Measurements from ENCODE around the gene DOLPP1. TPM values are rescaled to one million over a fixed set of nuclear protein-coding genes. Genes with fewer than 3 reads are reported as not detected.

Gene DOLPP1
- total and polyA plus RNA-seq, 2 donors from 2014 or later, result 9.1 to 12.1 TPM

DNA sequence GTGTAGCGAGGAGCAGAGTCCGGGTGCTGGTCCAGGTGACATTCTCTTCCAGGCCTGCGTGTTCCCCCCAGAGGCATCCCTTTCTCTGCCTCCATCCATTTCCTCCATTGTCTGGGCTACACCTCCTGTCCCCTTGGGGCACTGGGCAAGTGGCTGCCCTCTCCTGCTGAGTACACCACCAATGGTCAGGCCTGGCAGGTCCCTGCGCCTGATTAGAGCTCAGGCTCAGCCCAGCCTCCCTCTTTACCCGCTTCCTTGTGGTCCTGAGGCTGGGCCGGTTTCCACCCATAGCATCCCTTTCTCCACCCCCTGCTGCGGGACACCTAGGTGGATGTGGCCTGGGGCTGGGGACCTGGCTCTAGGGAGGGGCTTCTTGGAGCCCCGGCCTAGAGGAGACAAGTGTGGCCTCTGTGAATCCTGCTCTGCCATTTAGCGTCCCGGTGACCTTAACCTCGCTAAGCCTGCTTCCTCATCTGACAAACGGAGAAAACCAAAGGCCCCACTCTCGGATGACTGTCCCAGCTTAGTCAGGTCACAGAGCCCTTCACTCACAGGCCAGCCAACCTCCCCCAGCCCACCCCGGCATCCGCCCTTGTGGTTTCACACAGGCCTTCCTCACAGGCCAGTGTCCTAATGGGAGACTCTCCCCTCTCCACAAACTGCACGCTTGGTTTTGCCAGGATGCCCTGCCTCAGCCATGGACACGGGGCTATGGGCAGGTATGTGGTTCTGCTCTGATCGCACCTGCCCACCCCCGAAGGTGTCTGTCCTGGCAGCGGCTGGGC lies 12.9 kb downstream of the DOLPP1 start:
- DNase-seq (no peak), FAIRE-seq (no peak)
- TF ChIP-seq, protein P1, sequence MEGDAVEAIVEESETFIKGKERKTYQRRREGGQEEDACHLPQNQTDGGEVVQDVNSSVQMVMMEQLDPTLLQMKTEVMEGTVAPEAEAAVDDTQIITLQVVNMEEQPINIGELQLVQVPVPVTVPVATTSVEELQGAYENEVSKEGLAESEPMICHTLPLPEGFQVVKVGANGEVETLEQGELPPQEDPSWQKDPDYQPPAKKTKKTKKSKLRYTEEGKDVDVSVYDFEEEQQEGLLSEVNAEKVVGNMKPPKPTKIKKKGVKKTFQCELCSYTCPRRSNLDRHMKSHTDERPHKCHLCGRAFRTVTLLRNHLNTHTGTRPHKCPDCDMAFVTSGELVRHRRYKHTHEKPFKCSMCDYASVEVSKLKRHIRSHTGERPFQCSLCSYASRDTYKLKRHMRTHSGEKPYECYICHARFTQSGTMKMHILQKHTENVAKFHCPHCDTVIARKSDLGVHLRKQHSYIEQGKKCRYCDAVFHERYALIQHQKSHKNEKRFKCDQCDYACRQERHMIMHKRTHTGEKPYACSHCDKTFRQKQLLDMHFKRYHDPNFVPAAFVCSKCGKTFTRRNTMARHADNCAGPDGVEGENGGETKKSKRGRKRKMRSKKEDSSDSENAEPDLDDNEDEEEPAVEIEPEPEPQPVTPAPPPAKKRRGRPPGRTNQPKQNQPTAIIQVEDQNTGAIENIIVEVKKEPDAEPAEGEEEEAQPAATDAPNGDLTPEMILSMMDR (IDR thresholded peaks at IDR 0.05; ENCODE audit: borderline replicate concordance, extremely low read depth, insufficient read depth), result no peak
- Histone ChIP-seq H3K9me3 (ENCODE audit: control insufficient read depth in 2 of 3, insufficient read depth in 1 of 3, low read length in 3 of 3) (no peaks in the 10 kb centered on the region), H3K27me3 (ENCODE audit: control insufficient read depth, insufficient read depth, low read length) (no peaks in the 10 kb centered on the region), H3K27ac (ENCODE audit: low read depth in 2 of 2, low read length in 2 of 2) (no peak overlapping the region), H3K4me1 (ENCODE audit: control insufficient read depth in 2 of 3, insufficient read depth in 2 of 3, low read depth in 1 of 3, low read length in 3 of 3) (no peaks in the 10 kb centered on the region), H3K36me3 (ENCODE audit: control insufficient read depth in 2 of 3, insufficient read depth in 3 of 3, low read length in 3 of 3) (peaks cover 0 to 9% (median 4%) of the 10 kb centered on the region in 3 donors), H3K9ac (ENCODE audit: low read length in 3 of 3) (no peak overlapping the region), H3K4me3 (ENCODE audit: low read length in 3 of 3) (no peak overlapping the region)
- intact Hi-C loops (cut with DNase I), result no loop called here

- Histone ChIP-seq H3K9me3 (ENCODE audit: control insufficient read depth in 2 of 3, insufficient read depth in 1 of 3, low read length in 3 of 3) (no peaks in the 10 kb centered on the region), H3K36me3 (ENCODE audit: control insufficient read depth in 2 of 3, insufficient read depth in 3 of 3, low read length in 3 of 3) (peaks cover 0 to 7% (median 4%) of the 10 kb centered on the region in 3 donors), H3K4me3 (ENCODE audit: low read length in 3 of 3) (no peak overlapping the region), H3K4me1 (ENCODE audit: control insufficient read depth in 2 of 3, insufficient read depth in 2 of 3, low read depth in 1 of 3, low read length in 3 of 3) (no peaks in the 10 kb centered on the region), H3K27ac (ENCODE audit: low read depth in 2 of 2, low read length in 2 of 2) (no peak overlapping the region), H3K27me3 (ENCODE audit: control insufficient read depth, insufficient read depth, low read length) (no peaks in the 10 kb centered on the region), H3K9ac (ENCODE audit: low read length in 3 of 3) (no peak overlapping the region)
- FAIRE-seq (no peak), DNase-seq (no peak)
- intact Hi-C loops (cut with DNase I), result no loop called here
- TF ChIP-seq, protein P1 (IDR thresholded peaks at IDR 0.05; ENCODE audit: borderline replicate concordance, extremely low read depth, insufficient read depth), result no peak
Measured at GRCh38 chr9:129094387-129095169, 13.7 kb downstream of the DOLPP1 start.

DNA sequence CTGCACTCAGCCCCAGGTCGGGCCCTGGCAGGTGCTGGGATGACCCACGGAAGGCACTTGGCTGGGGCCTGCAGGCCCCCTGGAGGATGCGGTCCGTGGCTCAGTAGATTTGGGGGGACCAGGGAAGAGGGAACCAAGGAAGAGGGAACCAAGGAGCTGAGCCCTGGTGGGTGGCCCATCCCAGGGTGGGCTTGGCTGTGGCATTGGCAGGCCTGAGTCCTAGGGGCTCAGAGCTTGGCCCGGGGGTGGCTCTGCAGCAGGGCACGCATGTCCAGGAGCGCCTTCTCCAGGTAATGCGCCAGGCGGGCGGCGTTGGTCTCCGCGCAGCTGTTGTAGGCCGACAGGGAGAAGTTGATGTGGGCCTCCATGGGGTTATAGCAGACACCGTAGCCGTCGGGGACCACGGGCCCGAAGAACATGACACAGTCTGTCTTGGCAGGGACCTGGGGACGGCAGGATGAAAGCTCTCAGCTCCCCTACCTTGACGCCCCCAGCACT lies 14.3 kb downstream of the DOLPP1 start:
- no peak overlapping the region for H3K4me3 ChIP-seq (ENCODE audit: low read length in 3 of 3)
- no peaks in the 10 kb centered on the region for H3K4me1 ChIP-seq (ENCODE audit: control insufficient read depth in 2 of 3, insufficient read depth in 2 of 3, low read depth in 1 of 3, low read length in 3 of 3)
- TF ChIP-seq, protein P1 (IDR thresholded peaks at IDR 0.05; ENCODE audit: borderline replicate concordance, extremely low read depth, insufficient read depth), result no peak
- intact Hi-C loops (cut with DNase I), result no loop called here
- no peak overlapping the region for H3K27ac ChIP-seq (ENCODE audit: low read depth in 2 of 2, low read length in 2 of 2)
- no peaks in the 10 kb centered on the region for H3K9me3 ChIP-seq (ENCODE audit: control insufficient read depth in 2 of 3, insufficient read depth in 1 of 3, low read length in 3 of 3)
- FAIRE-seq (no peak), DNase-seq (no peak)
- peaks cover 0 to 4% (median 3%) of the 10 kb centered on the region in 3 donors for H3K36me3 ChIP-seq (ENCODE audit: control insufficient read depth in 2 of 3, insufficient read depth in 3 of 3, low read length in 3 of 3)
- no peak overlapping the region for H3K9ac ChIP-seq (ENCODE audit: low read length in 3 of 3)
- no peaks in the 10 kb centered on the region for H3K27me3 ChIP-seq (ENCODE audit: control insufficient read depth, insufficient read depth, low read length)

Data from kidney (tissue), 14 donors.